GM21515 (cell line): ENCODE measurements around the gene MIER2.

Experiments
- ATAC-seq: cut with Tn5 transposase; IDR thresholded peaks from one replicate; pipeline ENCODE4 v1.9.1; 2021; ENCODE audit not compliant: unreplicated experiment

The MIER2 gene

DNA sequence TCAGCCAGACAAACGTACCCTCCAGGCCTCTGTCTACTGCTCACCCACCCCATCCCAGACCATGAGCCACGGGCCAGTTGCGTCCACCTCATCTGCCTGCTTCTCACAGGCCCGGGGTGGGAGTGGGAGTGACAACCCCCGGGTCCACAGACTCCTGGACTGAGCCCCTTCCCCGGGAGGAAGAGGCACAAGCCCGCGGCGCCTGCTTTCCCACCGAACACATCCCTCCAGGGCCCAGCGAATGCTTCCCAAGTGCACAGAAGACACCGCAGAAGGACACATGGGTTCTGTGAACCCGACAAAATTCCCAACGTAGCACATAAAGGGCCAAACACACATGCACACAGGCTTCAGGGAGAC, 35.4 kb downstream of the MIER2 start:
- ATAC-seq = no peak

DNA sequence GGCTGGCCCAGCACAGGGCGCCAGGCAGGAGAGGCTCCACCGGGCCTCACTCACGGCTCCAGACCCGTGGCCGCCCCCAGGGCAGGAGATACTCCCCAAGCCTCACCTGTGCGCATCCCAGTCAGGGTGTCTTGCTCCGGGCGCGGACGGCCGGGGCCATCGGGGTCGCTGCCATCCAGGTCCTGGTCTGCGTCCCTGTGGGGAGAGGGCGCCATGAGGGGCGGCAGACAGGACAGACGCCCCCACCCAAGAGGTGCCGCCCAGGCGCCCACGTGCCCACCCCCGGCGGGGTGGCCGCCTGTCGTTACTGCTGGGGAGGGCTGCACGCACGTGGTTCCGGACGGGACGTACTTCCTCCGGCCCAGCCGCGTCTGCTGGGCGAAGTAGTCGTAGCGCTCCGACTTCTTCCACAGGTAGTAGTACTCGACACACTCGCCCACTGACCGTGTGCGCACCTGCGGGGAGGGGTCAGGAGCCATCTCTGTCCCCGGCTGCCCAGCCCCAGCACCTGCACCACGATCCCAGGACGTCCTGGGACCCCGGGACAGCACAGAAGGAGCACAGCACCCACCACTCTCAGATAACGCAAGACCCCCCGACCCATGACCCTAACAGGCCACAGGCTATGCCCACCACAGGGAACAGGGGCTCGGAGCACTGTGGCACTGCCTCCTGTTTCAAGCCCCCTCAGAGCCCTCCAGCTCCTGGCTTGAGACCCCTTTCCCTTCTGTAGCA, 36.0 kb downstream of the MIER2 start:
- no peak for ATAC-seq

DNA sequence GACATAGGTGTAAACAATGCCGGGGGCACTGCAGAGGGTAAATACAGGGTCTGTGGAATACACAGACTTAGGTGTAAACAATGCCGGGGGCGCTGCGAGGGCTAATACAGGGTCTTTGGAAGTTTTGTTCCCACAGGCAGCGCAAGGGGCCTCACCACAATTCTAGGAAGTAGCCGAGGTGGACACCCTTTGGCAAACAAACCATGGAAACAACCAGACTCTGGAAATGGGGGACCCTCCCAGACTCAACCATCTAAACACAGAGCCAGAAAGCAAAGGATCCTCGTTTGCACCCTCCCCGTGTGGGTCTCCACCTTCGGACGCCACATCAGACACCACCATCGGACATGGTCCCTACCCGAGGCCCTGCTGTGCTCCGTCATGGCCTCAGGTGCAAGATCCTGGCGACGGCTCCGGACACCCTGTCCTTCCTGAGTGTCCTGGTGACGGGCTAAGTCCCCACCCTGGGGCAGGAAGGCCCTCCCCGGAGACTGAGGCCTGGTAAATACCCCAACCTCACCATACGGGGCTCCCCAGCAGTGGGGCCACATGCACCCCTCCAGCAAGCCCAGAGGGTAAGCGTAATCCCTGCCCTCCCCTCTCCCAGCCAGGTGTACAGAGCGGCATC, 36.7 kb downstream of the MIER2 start:
- ATAC-seq = no peak

DNA sequence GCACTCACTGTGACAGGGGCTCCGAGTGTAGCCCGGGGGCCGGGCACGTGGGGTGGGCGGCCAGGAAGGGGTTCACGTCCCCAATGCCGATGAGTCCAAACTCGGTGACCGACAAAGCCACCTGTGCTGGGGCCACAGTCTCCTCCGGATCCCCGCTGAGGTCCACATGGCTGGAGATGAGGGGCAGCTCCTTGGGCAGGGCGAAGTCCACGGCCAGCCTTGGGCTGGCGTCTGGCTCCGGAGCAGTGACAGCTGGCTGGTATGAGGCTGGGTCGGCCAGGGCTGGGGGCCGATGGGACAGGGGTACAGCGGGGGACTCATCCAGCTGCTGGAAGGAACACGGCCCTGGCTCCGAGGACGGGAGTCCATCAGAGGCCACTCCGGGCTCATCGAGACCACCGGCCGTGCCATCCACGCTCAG, 37.5 kb downstream of the MIER2 start:
- ATAC-seq = no peak

DNA sequence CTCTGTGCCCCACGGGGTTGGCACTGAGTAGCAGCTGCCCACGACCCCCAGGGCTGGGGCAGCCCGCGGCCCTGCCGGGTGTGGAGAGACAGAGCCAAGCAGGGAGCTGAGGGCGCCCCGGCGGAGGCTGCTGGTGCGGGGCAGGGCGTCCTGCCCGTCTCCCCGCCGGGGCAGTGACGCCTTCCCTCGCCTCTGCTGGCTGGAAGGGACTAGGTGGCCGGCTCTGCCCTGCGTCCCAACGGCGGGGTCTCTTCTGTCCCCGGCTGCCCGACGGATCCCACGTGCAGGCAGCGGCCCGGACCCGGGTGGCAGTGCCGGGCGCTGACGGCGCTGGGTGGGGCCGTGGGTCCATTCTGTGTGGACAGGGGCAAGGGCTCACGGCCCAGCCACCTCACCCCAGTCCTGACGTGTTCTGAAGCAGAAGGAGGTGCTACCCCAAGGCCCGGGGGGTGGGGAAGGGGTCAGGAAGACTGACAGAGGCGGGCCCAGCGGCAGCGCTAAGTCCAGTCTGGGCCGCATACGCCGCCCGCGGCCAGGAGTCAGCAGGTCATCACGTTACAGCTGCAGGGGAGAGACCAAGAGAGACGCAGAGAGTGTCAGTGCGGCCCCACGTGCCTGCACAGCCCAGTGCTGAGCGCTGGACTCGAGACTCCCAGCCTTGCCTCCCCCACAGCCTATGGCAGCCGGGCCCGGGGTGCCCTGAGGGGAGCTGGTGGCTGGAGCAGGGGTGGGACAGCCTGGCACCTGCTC, 38.3 kb downstream of the MIER2 start:
- no peak for ATAC-seq

DNA sequence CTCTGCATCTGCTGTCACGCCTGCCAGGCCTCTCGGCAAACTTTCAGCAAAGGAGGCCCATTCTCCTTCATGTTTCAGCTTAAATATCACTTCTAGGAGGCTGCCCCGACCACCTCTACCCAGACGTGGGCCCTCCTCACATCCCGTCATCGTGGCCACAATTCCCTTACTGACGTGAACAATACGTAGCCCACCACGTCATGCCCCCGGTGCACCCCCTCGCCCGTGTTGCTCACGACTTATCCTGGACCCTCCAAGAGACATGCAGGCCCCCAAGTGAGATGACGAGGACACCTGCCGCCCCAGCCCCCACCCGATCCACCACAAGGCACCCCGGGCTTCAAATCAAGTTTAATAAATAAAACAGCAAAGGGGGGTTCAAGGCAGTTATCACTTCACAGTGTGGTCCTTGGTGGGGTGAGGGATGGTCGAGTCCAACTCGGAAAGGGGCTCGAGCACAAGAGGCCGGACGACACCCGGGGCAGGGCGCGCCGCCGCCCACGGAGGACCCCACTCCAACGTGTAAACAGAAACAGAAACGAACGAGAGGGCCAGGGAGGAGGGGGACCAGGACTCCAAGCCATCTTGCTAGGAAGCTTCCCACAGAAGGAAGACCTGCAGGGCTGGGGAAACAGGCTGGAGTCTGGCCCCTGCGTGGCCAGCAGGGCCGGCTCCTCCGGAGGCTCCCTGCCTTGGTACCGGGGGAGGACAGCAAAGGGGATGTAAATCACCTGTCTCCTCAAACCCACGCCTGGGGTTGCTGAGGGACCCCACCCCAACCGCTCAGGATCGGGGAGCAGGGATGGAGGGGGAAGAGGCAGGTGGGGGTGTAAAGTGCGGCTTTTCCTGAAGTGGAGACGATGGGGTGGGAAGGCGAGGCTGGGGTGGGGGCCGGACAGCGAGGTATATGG, 39.1 kb downstream of the MIER2 start:
- no peak for ATAC-seq

DNA sequence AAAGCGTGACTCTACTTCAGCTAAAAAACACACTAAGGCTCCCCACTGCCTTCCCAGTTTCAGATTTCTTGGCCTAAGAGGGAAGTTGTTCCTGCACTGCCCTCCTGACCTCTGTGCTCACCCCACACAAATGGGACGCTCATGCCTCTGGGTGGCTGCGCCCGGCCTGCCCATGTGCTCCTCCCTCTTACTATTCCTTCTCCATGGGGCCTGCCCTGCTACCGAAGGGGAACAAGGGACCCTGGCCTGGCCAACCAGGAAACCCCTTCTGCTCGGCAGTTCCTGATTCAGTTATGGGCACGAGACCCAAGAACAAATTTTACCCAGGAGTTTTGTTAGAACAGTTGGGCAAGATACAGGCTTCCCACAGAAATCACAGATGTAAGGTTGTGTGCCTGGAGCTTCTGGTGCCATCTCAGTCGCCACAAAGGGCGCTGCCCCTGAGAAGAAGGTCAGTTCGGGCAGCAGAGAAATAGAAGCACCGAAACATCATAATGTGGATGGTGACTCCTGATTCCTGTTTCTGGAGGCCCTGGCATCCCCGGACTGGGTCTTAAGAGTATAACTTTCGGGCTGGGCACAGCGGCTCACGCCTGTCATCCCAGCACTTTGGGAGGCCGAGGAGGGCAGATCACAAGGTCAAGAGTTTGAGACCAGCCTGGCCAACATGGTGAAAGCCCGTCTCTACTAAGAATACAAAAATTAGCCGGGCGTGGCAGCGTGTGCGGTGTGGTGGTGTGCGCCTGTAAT, 47.9 kb downstream of the MIER2 start:
- no peak for ATAC-seq

DNA sequence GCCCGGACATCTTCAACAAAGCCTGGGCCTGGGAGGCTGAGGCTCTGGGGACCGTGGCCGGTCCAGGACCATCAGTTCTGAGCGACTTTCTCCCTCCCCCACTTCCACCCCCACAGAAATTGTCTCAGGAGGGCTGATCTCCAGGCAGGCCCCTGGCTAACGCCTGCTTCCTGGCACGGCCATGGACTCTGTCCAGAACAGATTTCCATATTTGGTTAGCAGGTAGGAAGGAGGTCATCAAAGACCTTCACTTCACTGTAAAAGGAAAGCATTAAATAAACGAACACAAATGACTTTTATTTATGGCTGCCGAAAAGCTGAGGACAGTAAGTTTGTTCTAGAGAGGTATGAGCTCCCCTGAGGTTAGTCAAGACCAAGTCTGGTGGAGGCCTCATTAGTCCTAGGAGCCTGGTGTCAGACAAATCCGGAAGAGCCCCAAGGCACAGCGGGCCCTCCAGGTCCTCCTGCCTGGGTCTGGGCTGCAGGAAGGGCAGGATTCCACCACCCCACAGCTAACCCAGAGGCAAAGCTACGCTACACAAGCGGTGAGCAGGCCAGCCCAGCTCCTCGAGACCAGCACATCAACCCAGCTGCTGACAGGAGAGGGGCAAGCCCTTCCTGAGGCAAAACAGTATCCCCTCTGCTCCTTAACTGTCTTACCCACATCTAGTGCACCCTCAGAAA, 48.8 kb downstream of the MIER2 start:
- no peak for ATAC-seq

DNA sequence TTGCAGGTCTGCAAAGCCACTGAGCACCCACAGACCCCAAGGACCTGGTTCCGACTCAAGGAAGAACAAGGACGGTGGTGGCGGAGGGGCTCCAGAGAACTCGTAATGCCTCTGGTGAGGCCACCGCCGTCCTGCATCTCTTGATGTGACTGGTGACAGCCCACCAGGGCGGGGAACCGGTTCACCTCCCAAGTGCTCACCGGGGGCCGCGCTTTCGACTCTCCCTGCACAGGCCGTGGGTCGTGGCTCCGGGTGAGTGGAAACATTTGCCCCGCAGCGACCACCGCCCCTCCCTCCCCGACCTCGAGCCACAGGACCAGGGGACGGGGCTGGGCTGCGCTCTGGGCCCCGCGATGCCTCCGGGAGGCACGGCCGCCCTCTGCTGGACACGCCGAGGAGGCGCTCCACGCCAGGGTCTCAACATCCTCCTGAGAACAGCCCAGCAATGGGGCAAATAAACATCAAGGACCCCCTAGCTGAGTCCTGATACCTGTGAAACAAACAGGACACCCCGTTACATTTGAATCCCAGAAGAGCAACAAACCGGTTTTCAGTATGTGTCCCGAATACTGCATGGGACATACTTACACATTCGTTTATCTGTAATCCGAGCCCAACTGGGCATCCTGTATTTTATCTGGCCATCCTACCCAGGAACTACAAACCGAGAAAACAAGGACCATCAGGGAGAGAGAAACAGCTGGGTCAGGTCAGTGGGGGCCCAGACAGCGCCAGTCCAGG, 49.5 kb downstream of the MIER2 start:
- no peak for ATAC-seq

DNA sequence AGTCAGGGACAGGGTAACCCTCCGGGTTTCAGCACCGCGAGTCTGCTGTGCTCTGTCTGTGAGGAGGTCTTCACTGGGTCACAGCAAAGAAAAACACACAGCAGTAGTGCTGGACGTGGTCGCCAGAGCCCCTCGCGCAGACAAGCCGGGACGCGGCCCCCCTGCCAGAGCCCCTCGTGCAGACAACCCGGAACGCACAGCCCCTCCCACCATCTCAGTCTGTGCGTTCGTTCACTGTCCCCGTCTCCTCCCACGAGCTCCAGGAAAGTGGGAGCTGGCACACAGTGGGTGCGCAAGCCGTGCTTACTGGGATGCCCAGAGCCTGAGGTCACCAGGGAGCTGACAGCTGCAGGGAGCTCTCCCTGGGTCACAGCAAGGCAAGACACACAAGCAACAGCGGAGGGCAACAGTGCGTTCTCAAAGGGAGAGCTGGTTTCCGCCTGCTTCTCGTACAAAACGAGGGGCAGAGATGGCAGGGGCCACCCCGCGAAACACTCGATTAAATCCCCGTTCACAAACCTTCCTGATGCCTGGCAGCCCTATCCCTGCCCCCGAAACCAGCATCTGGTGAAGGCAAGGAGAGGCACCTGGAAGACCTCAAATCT, 50.2 kb downstream of the MIER2 start:
- ATAC-seq = no peak

DNA sequence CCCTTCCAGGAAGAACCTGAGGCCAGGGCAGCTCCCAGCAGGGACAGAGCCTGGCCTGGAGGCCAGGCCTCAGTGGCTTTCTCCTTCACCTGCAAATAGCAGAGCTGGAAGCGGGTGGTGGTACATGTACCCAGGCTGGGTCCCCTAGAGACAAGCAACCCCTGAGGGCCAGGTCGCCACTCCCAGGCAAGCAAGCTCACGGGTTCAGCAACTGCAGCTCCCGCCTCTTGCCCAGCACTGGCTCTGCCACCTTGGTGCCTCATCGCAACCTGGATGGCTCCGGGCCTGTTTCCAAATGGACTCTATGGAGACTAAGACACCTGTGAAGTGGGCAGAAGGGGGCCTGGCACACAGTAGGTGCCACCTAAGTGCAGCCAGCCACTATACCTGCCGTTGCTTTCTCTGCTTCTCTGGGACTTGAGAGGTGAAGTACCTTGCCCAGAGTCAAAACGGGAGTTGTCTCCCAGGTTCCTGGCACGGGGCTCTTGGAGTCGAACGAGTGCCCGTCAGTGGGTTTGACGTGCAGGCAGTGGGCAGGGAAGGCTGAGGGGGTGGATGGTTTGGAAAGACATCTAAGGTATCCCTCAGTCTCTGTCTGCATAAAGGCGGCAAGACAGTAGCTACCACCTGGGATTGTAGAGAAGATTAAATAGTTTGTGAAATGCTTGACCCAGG, 51.0 kb downstream of the MIER2 start:
- ATAC-seq = no peak

DNA sequence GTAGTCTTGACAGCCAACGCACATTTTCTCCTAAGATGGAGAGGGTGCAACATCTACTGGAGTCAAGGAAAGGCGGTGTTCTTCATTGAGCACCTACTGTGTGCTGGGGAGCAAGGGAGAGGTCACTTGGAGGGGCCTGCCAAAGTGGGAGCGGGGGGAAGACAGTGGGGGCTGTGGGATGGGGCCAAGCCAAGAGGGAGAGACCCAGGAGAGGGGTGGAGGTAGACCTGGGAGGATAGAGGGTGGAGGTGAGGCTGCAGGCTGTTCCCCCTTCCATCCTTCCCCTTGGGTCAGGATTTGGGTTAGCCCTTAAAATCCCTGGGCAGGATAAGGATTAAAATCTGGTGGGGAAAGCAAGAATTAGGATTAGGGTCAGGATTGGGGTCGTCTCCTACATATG, 51.6 kb downstream of the MIER2 start:
- no peak for ATAC-seq

DNA sequence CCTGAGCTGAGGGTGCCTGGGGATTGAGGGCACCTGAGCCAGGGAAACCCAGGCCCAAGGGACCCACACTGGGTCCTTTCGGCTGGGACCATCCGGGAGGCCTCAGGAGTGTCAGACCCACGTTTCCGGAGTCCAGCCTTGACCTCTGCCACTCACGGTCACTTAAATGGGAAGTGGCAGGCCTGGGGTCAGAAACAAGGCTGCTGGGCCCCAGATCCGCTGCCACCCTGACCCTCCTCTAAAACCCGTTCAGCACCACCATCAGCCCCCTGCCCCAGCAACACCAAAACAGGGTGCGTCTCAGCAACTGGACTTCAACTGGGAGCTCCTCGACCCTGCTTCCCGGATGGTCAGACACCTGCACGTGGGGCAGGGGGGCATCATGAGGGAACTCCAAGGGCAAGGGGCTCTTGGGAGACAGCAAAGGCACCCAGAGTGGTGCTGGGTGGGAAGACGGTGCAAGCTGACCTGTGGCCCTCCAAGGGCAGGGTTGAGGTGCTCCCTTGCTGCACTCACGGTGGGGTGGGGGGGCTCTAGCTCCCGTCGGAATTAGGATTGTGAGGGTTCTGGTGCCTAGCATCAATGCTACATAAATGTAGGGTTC, 52.2 kb downstream of the MIER2 start:
- no peak for ATAC-seq

DNA sequence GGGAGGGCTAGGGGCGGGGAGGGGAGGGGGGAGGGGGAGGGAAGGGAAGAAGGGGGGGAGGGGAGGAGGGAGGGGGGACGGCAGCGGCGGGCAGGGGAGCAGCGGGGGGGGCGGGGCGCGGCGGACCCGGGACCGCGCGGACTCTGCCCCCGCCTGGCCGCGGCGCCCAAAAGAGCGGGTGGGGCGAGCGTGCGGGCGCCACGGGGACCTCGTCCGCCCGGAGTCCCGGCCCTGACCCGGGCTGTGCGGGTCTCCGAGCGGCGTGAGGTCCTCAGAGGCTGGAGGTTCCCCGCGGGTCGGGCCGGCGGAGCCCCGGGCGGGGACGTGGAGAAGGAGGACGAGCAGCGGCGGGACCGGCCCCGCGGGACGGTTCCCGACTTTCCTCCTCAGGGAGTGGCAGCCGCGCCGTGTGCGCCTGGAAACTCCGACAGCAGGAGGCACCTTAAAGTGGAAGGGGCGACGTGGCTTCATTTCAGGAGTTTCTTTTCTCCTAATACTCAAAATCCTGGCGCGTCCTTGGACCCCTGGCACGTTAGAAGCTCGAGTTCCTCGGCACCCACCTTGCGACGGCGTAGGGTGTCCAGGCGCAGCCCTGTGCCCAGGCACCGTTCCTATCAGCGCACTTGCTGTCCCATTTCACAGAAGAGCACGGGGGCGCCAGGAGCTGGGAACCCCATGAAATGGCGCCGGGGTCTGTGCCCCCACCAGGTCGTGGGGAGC, 52.9 kb downstream of the MIER2 start:
- no peak for ATAC-seq

DNA sequence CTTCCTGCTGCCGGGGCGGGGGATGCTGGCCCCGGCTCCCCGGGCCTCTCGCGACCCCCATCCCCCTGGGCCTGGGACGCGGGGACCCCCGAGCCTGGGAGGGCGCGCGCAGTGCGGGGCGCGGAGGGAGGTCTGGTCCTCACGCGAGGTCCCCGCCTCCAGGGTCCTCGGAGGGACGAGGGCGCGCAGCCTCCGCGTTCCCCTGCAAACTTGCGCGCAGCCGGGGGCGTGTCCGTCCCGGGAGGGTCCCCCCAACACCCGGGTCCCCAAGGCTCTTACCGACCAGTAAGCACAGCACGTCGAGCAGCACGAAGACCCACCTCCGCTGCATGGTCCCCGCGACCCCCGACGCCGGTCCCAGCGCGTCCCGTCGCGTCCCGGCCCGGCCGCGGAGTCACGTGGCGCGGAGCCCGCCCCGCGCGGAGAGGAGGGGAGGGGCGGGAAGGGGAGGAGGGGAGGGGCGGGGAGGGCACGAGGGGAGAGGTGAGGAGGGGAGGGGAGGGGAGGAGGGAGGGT, 53.5 kb downstream of the MIER2 start, which contains the start of gene PLPP2:
PLPP2 (minus strand) TSS at position 398 of the 516 bp plus-strand sequence; CDS start at position 331, 67 bp downstream.
- ATAC-seq = no peak

DNA sequence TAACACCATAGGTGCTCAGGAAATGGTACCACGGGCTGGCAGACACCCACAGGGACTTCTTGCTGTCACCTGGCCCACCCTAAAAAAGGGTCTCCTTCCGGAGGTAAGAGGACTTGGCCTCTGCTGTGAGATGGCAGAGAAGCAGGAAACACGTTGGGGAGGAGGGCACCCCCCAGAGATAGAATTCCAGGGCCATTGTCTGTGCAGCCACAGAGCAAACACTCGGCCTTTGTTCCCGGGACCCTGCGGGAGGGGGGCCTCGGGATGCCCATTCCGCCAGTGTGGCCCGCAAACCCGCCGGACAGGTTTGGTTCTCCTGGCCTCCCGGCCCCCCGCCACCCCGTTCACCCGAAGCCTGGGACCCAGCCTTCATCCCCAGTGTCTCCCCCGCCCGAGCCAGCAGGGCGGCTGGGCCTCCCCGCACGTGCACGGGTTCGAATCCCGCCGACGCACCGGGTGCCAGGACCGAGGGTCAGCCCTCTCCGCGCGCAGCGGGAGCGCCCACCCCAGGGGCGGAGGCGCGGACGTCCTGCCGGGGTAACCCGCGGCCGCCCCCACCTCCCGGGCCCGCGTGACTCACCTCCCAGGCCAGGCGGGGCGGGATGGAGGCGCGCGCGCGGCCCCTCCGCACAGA, 54.1 kb downstream of the MIER2 start:
- ATAC-seq = no peak
